Islet precursor cell (in vitro differentiated cells): ENCODE data around the gene TAF12.
A peak's percentile ranks its signal among the peaks of the same experiment; 100 is the strongest.
"Not testable (repeated sequence)": the region's sequence is repeated elsewhere in the genome, so short reads cannot be mapped to it uniquely, and the experiment has no call there.

Experiments
- DNase-seq: peaks from one replicate; pipeline ENCODE4 v3.0.0-alpha.2; 2018

Gene TAF12

DNA sequence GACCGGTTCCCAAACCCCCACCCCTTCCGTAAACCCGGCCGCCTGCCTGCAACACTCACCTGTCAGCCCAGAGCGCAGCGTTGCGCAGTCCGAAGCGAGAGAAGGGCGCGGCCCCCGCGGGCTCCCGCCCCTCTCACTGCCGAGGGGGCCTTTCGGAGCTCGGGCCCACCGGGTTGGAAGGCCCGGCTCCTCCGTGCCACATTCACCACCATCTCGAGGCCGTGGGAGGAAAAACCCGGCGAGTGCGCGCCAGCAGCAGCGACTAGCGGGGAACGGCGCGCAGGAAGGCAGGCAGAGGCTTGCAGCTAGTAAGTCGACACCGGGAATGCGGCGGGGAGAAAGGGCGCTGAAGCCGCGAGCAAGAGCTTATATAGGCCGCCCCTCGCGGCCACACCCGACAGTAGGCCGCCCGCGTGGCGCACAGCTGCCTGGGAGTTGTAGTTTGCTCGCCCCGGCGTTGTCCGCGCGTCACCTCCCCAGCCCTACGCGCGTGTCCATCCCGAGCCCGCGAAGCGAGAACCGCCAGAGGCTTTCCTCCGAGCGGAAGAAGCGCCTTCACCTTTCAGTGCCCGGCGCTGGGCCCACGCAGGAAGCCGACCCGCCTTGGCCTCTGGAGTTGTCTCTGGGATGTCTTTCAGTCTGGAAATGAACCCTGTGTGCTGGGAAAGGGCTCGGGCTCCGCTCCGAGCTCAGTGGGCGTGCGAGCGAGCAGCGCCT lies 61.2 kb downstream of the TAF12 start:
- peak; percentile 98 for DNase-seq

GRCh38 chr1:28580722-28581530 lies 61.9 kb downstream of the TAF12 start:
- peak; percentile 70 for DNase-seq

GRCh38 chr1:28579401-28579800 lies 63.5 kb downstream of the TAF12 start:
- no peak for DNase-seq

- DNase-seq = no peak
Observed at GRCh38 chr1:28578696-28579218, 64.1 kb downstream of the TAF12 start.

DNA sequence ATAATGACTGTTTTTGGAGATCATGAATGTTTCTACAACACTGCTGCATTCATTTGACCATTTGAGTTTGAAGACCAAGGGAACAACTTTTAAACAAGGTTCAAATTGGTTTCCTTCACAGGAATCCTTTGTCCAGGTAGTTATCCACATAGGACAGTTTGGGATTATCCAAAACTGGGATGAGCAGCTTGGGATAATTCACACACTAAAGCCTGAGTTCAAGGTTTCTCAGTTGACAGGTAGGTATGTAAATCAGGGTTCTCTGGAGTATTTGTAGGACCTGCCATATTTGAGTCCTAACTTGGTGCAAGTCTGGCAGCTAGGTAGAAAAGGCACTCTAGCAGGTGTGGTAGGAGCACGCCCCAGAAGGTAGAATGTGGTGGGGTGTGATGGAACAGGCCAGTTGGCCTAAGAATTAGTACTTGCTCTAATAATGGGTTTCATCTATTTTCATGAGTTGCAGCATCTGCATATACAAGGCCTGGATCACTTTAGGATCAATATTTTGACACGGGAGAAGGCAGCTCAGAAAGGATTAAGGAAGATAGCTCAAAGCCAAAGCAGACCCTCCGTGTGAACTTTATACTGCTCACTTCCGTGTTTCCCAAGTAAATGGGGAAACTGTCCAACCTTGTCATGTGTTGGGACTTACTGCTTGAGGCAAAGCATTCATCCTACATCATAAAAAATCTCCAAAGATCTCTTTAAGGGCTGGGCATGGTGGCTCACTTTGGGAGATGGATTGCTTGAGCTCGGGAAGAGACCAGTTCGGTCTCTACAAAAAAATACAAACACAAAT lies 64.9 kb downstream of the TAF12 start:
- DNase-seq = no peak

DNA sequence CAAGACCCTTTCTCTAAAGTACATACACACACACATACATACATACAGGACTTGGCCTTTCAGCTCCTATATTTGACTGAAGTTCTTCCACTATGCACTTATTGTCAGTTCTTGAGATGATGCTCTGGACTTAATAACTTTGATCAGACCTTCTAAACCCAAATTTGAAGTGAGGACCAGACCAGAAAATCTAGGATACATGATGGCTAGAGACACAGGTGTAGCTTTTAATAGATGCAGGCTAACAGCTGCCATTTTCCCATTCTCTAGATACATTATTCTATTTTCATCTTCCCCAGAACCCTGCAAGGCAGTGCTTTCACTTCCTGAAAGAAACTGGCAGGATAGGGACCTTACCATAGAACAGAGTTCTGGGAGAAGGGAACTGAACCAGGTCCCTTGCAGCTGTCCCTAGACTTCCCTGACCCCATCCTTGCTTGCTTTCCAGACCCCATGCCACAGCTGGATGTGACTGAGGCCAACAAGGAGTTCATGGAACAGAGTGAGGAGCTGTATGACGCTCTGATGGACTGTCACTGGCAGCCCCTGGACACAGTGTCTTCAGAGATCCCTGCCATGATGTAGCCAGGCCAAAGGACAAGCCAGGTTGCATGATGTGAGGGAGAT lies 65.7 kb downstream of the TAF12 start:
- no peak for DNase-seq

- DNase-seq = no peak
Observed at GRCh38 chr1:28573564-28573963, 69.3 kb downstream of the TAF12 start.

GRCh38 chr1:28572891-28573290 lies 70.0 kb downstream of the TAF12 start:
- DNase-seq = not testable (repeated sequence)

DNA sequence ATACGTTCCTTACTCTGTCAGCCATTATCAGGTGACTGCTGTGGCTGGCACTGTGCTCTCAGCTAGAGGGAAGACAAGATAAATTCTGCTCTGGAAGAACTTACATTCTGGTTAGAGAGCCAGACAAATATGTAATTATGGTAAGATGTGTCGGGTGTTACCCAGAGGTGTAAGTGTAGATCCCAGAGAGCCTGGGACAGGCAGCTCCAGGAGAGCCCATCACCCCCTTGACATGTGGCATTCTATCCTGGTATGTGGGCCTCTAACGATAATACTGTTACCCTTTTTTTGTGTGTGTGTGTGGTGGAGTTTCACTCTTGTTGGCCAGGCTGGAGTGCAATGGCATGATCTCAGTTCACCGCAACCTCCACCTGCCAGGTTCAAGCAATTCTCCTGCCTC lies 71.0 kb downstream of the TAF12 start:
- DNase-seq = no peak

- DNase-seq = no peak
Observed at GRCh38 chr1:28566931-28567330, 75.9 kb downstream of the TAF12 start.

GRCh38 chr1:28565726-28566125 lies 77.1 kb downstream of the TAF12 start:
- no peak for DNase-seq

- DNase-seq = no peak
Observed at GRCh38 chr1:28565040-28565439, 77.8 kb downstream of the TAF12 start.

DNA sequence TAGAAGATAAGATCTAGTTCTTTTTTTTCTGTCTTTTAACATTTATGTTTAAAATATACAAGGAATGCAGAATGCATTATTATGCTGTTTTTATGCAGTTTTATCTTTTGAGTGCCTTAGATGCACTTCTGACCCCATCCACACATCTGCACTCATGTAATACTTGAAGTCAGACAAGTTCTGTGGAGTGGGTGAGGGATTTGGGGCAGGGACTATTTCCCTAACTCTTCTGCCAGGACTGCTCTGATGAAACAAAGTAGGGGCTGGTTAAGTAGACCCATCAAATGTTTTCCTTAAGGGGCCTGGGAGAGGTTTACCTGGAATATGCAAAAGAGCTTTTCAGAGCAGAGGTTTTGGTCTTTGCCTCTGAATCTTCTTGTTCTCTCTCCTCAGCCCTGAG lies 78.6 kb downstream of the TAF12 start:
- no peak for DNase-seq

- no peak for DNase-seq
Observed at GRCh38 chr1:28560886-28561285, 82.0 kb downstream of the TAF12 start.
